NB4 (cell line): ENCODE measurements around the gene GALNT10.

Source experiments
- DNase-seq: peaks from one replicate; pipeline ENCODE4 v3.0.0; 2010; ENCODE audit warnings: low read depth
- H3K4me3 ChIP-seq: one replicate; pipeline ENCODE4 v1.5.1; 2011; ENCODE audit warnings: mild to moderate bottlenecking, low read depth, low read length, moderate library complexity
- CTCF ChIP-seq: IDR thresholded peaks from one replicate; pipeline ENCODE4 v1.5.1; 2012; ENCODE audit warnings: low read depth, low read length
- MAX ChIP-seq: IDR thresholded peaks from 2 replicates; pipeline ENCODE4 v1.6.1; 2011; ENCODE audit warnings: low read depth, low read length
- MYC ChIP-seq: IDR thresholded peaks from 2 replicates; pipeline ENCODE4 v1.6.1; 2011; ENCODE audit warnings: low read depth, low read length
- POLR2A ChIP-seq: IDR thresholded peaks from 2 replicates; pipeline ENCODE4 v1.6.1; 2011; ENCODE audit warnings: mild to moderate bottlenecking; ENCODE audit not compliant: insufficient read length; ENCODE audit errors: extremely low read depth

The GALNT10 gene

GRCh38 chr5:154429341-154429740 lies 238.8 kb downstream of the GALNT10 start:
- no peak overlapping the region for H3K4me3 ChIP-seq
- DNase-seq: no peak
- no peak for TF ChIP-seq MYC
- no peak for TF ChIP-seq MAX
- no peak for TF ChIP-seq POLR2A
- no peak for TF ChIP-seq CTCF

- no peak for TF ChIP-seq POLR2A
- no peak for TF ChIP-seq CTCF
- no peak overlapping the region for H3K4me3 ChIP-seq
- no peak for DNase-seq
These were observed 239.9 kb downstream of the GALNT10 start for GRCh38 chr5:154430466-154430865.

GRCh38 chr5:154430961-154431630 lies 240.6 kb downstream of the GALNT10 start:
- no peak for TF ChIP-seq MAX
- no peak for TF ChIP-seq CTCF
- TF ChIP-seq POLR2A: no peak
- TF ChIP-seq MYC: no peak
- DNase-seq: no peak
- H3K4me3 ChIP-seq: no peak overlapping the region

GRCh38 chr5:154435226-154435625 lies 244.7 kb downstream of the GALNT10 start:
- DNase-seq: no peak
- no peak overlapping the region for H3K4me3 ChIP-seq
- TF ChIP-seq POLR2A: no peak
- no peak for TF ChIP-seq CTCF
- no peak for TF ChIP-seq MAX
- no peak for TF ChIP-seq MYC

GRCh38 chr5:154437281-154437965 lies 246.9 kb downstream of the GALNT10 start:
- no peak for DNase-seq
- TF ChIP-seq MAX (no peak), POLR2A (no peak), MYC (no peak), CTCF (no peak)
- H3K4me3 ChIP-seq: no peak overlapping the region
